Activated naive CD4-positive, alpha-beta T cell treated with anti-CD3 and anti-CD28 coated beads for 36 hours (primary cell): ENCODE measurements around the gene SYNPO. TPM values are rescaled to one million over a fixed set of nuclear protein-coding genes. Genes with fewer than 3 reads are reported as not detected.

Experiments
- CTCF ChIA-PET: fragments of 350-600 bp; sonication (Branson Sonifier 250); formaldehyde crosslinking; loops from one replicate; lab custom pipeline; 2021; ENCODE audit warnings: antibody characterized with exemption; lab: Charles Lee
- DNase-seq: peaks from one replicate; pipeline ENCODE4 v3.0.0-alpha.2; 2020
- H3K27ac Mint-ChIP-seq: one replicate; pipeline ENCODE4 v1.8.0; 2021; ENCODE audit warnings: mild to moderate bottlenecking, mixed read lengths
- H3K27me3 Mint-ChIP-seq: one replicate; pipeline ENCODE4 v1.8.0; 2021; ENCODE audit warnings: low read depth, mixed read lengths
- H3K36me3 Mint-ChIP-seq: one replicate; pipeline ENCODE4 v1.8.0; 2021; ENCODE audit warnings: low read depth, mixed read lengths
- H3K4me1 Mint-ChIP-seq: one replicate; pipeline ENCODE4 v1.8.0; 2021; ENCODE audit warnings: low read depth, mixed read lengths
- H3K4me3 Mint-ChIP-seq: one replicate; pipeline ENCODE4 v1.8.0; 2021; ENCODE audit warnings: mild to moderate bottlenecking, moderate library complexity, mixed read lengths
- H3K9me3 Mint-ChIP-seq: one replicate; pipeline ENCODE4 v1.8.0; 2021; ENCODE audit warnings: mixed read lengths
- intact Hi-C: fragments of 100-400 bp; cut with micrococcal nuclease; formaldehyde crosslinking; loops from one replicate; pipeline ENCODE4 v1.15.1; 2023
- total RNA-seq, 2 experiments: library from RNA; stranded (reverse); gene quantifications; one replicate each; pipeline ENCODE4 v1.2.3, GENCODE V29; 2021

The SYNPO gene
- total RNA-seq, 2 experiments from 2014 or later: 0.14 to 0.17 TPM

DNA sequence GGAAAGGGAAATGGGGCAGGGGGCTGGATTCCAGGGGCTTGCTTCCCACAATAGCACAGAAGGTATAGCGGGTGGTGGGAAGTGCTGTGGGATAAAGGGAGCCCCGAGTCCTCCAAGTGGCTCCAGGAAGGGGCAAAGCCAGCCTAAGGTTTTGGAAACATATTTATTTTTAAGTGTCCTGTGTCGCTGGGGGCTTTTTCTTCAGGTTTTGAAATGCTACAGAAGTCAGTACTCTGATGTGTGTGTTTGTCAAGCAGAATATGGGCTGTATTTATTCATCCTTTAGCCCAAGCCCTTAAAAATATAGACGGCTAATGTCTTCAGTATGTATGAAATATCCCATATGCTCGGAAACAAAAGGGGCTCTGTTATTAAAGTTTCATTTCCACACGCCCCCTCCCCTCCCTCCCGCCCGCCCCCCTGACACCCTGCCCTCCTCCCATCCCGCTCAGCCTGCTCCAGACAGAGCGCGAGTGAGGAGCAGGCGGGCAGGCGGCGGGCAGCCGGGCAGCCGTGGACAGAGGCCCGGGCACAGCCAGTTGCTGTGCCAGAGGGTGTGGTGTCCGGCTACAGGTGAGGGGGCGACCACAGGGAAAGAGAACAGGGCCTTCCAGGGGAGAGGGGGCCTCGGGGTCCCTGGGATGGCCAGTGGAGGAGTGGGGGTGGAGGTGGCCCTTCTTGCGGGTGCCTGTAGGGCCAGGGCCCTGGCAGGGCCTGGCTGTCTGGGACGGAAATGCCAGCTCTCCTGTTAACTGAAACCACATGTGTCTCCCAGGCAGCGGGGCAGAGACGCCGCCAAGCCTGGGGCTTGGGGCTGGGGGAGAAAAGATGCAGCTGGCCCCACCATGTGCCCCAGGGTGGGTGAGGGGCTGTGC, 39.6 kb upstream of the SYNPO start:
- CTCF ChIA-PET: no interaction called here
- no peaks in the 10 kb centered on the region for H3K9me3 Mint-ChIP-seq
- intact Hi-C loops: no loop called here
- H3K27me3 Mint-ChIP-seq: no peaks in the 10 kb centered on the region
- DNase-seq: no peak
- no peak overlapping the region for H3K4me3 Mint-ChIP-seq
- H3K27ac Mint-ChIP-seq: no peak overlapping the region
- H3K4me1 Mint-ChIP-seq: no peaks in the 10 kb centered on the region
- H3K36me3 Mint-ChIP-seq: no peaks in the 10 kb centered on the region

DNA sequence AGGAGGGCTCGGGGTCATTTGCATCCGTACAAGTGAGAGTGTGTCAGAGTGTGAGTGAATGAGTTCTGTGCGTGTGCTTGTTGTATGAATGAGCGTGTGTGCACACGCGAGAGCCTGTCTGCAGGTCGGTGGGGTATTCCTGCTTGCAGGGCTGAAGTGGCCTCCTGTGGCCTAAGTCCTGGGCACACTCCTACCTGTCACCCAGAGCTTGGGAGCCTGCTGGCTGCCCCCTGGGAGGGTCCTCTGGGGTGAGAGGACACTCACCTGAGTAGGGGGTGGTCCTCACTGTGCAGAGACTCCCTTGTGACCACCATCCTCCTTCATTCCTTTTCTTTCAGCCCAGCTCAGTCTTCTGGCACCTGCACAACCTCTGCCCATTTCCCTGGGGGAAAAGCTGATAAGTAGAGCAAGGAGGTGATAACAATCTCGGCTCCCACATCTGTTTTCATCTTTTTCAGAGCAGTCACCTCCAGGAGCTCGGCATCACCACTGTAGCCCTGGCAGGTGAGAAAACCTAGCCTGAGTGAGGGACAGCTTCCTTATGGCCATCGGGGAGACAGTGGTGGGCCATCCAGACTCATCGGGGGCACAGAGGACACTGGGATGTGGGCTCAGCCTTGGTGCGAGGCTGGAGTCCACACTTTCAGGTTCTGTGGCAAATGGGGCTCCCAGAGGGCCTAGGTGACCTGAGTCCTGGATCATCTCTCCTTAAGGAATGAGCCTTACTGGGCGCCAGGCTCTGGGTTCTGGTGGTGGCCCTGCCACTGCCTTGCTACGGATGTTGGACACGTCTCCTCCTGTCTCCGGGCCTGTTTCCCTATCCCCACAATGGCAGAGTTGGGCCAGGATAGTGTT, 38.7 kb upstream of the SYNPO start:
- intact Hi-C loops: no loop called here
- Mint-ChIP-seq H3K27me3 (no peaks in the 10 kb centered on the region), H3K27ac (no peak overlapping the region), H3K4me1 (no peaks in the 10 kb centered on the region), H3K4me3 (no peak overlapping the region), H3K36me3 (no peaks in the 10 kb centered on the region), H3K9me3 (no peaks in the 10 kb centered on the region)
- CTCF ChIA-PET: interaction anchor here (0.6 kb wide), 1 partner anchor 384 kb away, joined by 3 read pairs; no protein-coding TSS in a partner anchor
- DNase-seq: no peak

DNA sequence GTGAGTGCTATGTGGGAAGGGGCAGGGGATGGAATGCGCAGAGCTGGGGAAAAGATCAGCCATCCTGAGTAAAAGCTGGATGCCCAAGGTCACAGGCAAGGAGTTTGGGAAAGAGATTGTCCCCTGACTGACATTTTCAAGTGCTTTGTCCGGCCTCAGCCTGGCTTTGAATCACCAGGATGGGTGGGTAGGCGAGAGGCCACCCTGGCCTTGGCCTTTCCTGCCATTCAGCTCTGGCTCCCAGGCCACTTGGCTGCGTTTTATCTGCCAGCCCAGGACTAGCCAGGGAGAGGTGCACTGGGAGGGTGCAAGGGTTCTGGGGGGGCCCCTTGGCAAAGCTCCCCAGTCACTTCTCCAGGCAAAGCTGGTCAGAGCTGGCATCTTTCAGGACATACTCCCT, 37.4 kb upstream of the SYNPO start:
- intact Hi-C loops: no loop called here
- no peaks in the 10 kb centered on the region for H3K4me1 Mint-ChIP-seq
- DNase-seq: no peak
- CTCF ChIA-PET: interaction anchor here (0.6 kb wide), 1 partner anchor 282 kb away, joined by 4 read pairs; no protein-coding TSS in a partner anchor
- no peak overlapping the region for H3K4me3 Mint-ChIP-seq
- no peaks in the 10 kb centered on the region for H3K27me3 Mint-ChIP-seq
- H3K27ac Mint-ChIP-seq: no peak overlapping the region
- no peaks in the 10 kb centered on the region for H3K36me3 Mint-ChIP-seq
- no peaks in the 10 kb centered on the region for H3K9me3 Mint-ChIP-seq

DNA sequence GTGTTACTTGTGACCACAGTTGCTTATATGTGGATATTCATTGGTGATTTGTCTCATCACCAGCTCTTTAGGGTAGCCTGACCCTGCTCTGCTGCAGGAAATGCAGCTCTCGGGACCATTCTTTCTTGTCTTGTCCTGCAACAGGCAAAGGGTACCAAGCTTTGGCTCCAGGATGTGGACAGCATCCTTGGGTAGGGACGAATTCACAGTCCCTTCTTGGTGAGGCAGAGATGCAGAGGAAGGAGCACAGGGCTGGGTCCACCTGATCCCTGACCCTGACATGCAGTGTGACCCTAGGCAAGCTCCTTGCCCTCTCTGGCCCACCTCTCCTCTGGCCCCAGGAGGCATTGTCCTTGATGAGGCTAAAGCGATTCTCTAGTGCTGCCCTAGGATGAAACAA, 37.0 kb upstream of the SYNPO start:
- CTCF ChIA-PET: interaction anchor here (0.6 kb wide), 1 partner anchor 282 kb away, joined by 4 read pairs; no protein-coding TSS in a partner anchor
- no peaks in the 10 kb centered on the region for H3K9me3 Mint-ChIP-seq
- DNase-seq: no peak
- H3K4me1 Mint-ChIP-seq: no peaks in the 10 kb centered on the region
- H3K4me3 Mint-ChIP-seq: no peak overlapping the region
- no peaks in the 10 kb centered on the region for H3K27me3 Mint-ChIP-seq
- no peaks in the 10 kb centered on the region for H3K36me3 Mint-ChIP-seq
- intact Hi-C loops: no loop called here
- H3K27ac Mint-ChIP-seq: no peak overlapping the region

DNA sequence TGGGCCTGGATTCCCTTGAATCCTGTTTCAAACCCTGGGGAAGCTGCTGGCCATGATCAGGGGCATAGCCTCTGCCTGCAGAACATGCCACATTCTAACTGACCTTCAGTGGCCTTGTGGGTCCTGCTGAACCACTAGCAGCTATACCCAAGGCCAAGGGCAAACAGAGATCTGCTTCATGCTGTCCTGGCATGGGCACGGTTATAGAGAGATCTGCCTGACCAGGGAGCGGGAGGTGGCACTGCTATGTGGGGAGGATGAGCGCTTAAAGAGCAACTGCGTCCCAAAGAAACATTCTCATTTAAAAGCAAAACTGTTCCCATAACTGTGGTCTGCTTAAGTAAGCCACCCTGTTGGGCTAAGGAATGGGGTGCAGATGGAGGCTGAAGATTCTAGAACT, 36.5 kb upstream of the SYNPO start:
- CTCF ChIA-PET: interaction anchor here (0.6 kb wide), 1 partner anchor 700 kb away, joined by 3 read pairs; no protein-coding TSS in a partner anchor
- H3K27ac Mint-ChIP-seq: no peak overlapping the region
- no peak overlapping the region for H3K4me3 Mint-ChIP-seq
- intact Hi-C loops: no loop called here
- no peaks in the 10 kb centered on the region for H3K36me3 Mint-ChIP-seq
- H3K27me3 Mint-ChIP-seq: no peaks in the 10 kb centered on the region
- no peaks in the 10 kb centered on the region for H3K9me3 Mint-ChIP-seq
- H3K4me1 Mint-ChIP-seq: no peaks in the 10 kb centered on the region
- no peak for DNase-seq

DNA sequence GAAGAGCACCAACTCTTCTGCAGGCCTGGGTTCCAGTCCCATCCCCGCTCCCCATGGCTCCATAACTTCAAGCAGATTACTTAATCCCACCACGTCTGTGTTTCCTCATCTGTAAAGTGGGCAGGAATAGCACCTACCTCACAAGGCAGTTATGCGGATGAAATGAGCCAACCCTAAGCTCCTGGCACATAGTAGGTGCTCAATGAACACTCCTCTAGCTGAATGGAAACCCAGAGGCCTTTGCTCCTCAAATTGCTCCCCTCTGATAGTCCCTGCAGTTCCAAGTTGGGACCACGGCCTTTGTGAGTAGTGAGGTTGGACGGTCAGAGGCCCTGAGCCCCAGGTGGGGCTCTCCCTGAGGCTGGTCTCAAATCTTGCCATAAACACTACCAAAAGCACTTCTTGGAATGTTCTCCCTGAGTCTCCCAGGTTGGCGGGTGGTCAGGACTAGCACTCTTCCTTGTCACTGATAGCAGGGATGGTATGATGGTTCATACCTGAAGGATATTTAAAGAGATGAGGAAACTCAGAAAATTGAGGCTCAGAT, 35.5 kb upstream of the SYNPO start:
- DNase-seq: no peak
- intact Hi-C loops: no loop called here
- Mint-ChIP-seq H3K4me1 (no peaks in the 10 kb centered on the region), H3K27ac (no peak overlapping the region), H3K9me3 (no peaks in the 10 kb centered on the region), H3K36me3 (no peaks in the 10 kb centered on the region), H3K4me3 (no peak overlapping the region), H3K27me3 (no peaks in the 10 kb centered on the region)
- CTCF ChIA-PET: interaction anchor here (1.7 kb wide), 1 partner anchor 61 kb away, joined by 4 read pairs; no protein-coding TSS in a partner anchor

DNA sequence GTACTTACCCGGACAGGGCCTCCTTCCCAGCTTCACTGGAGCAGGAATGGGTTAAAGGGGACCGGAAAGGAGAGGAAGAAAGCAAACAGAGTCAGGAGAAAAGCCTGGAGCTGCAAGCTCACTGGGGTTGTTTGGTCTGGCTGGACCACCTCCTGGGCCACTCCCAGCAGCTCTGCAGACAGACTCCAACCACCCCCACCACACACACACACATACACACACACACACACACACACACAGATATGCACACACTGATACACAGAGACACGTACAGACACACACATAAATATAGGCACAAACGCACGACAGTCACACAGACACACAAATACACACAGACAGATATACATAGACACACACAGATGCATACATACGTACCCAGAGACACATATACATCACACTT, 34.9 kb upstream of the SYNPO start:
- Mint-ChIP-seq H3K27ac (no peak overlapping the region), H3K27me3 (no peaks in the 10 kb centered on the region), H3K36me3 (no peaks in the 10 kb centered on the region), H3K9me3 (no peaks in the 10 kb centered on the region), H3K4me3 (no peak overlapping the region), H3K4me1 (no peaks in the 10 kb centered on the region)
- CTCF ChIA-PET: interaction anchor here (1.7 kb wide), 1 partner anchor 61 kb away, joined by 4 read pairs; no protein-coding TSS in a partner anchor
- intact Hi-C loops: no loop called here
- no peak for DNase-seq

DNA sequence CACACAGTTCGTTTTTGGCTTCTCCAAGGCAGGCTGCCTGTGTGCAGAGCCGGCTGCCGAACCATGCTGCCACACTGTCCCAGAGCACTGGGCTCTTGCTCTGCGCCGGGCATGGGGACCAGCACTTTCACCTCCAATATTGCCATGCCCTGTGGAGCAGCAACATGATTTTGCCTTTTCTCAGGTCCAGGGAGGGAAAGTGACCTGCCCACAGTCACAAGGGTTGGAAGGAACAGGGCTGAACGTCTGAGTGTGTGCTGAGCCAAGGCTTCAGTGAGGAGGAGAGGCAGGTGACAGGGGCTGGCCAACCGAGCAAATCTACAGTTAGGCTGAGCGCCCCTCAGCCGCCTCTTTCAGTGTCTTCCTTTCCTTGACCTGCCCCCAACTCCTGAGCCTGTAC, 34.0 kb upstream of the SYNPO start:
- Mint-ChIP-seq H3K4me1 (no peaks in the 10 kb centered on the region), H3K9me3 (no peaks in the 10 kb centered on the region), H3K36me3 (no peaks in the 10 kb centered on the region), H3K27ac (no peak overlapping the region), H3K27me3 (no peaks in the 10 kb centered on the region), H3K4me3 (no peak overlapping the region)
- CTCF ChIA-PET: no interaction called here
- intact Hi-C loops: no loop called here
- DNase-seq: no peak

DNA sequence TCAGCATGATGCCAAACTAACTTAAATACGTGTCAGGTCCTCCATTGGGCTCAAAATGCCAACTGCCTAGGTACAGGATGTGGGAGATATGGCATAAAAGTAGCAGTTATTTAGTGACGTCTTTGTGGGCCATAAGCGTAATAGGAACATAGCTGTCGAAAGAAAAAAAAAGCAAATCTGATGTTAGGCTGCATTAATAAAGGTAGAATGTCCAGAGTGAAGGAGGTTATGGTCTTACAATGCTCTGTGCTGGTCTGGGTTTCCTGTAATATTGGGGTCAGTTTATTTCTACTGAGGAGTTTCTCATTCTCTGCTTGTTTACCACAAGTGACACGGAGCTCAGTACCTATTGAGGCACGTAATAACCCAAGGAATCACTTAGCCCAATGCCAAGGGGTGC, 33.4 kb upstream of the SYNPO start:
- no peaks in the 10 kb centered on the region for H3K36me3 Mint-ChIP-seq
- H3K9me3 Mint-ChIP-seq: no peaks in the 10 kb centered on the region
- H3K27me3 Mint-ChIP-seq: no peaks in the 10 kb centered on the region
- H3K4me1 Mint-ChIP-seq: no peaks in the 10 kb centered on the region
- CTCF ChIA-PET: interaction anchor here (0.7 kb wide), 1 partner anchor 174 kb away, joined by 3 read pairs; no protein-coding TSS in a partner anchor
- no peak for DNase-seq
- intact Hi-C loops: no loop called here
- H3K27ac Mint-ChIP-seq: no peak overlapping the region
- H3K4me3 Mint-ChIP-seq: no peak overlapping the region

DNA sequence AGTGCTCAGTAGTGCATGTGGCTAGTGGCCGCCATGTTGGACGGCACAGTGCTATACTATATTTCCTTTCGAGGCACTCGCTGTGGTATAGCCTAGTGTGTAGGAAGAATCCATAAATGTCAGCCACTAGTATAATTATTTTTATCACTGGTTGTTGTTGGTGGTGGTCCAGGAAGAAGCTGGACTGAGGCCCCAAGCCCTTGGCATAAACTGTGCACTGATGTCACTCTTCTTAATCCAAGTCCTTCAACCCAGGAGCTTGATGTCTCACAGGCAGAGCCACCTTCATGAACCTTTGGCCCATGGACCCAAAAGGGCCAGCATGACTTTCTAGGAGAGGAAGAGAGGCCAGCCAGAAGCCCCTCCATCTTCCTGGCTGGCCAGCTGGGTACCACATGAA, 32.5 kb upstream of the SYNPO start:
- intact Hi-C loops: no loop called here
- no peak for DNase-seq
- no peak overlapping the region for H3K4me3 Mint-ChIP-seq
- no peaks in the 10 kb centered on the region for H3K4me1 Mint-ChIP-seq
- no peaks in the 10 kb centered on the region for H3K9me3 Mint-ChIP-seq
- CTCF ChIA-PET: no interaction called here
- no peaks in the 10 kb centered on the region for H3K27me3 Mint-ChIP-seq
- H3K27ac Mint-ChIP-seq: no peak overlapping the region
- H3K36me3 Mint-ChIP-seq: no peaks in the 10 kb centered on the region

DNA sequence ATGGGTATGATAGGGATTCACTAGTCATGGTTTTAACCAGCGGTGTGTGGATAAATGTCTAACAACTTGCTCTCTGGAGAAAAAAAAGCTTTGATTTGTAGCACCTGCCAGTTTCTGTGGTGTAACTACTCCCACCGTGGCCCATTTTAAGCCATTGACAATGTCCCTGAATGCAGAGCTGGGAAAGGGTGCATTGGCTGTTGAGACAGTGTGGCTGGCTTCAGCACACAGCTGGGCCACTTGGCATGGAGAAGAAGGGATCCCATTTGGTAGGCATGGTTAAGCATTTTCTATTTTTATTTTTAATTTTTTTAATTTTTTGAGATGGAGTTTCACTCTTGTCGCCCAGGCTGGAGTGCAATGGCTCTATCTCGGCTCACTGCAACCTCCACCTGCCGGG, 31.5 kb upstream of the SYNPO start:
- Mint-ChIP-seq H3K36me3 (no peaks in the 10 kb centered on the region), H3K27me3 (no peaks in the 10 kb centered on the region), H3K9me3 (no peaks in the 10 kb centered on the region), H3K4me3 (no peak overlapping the region), H3K27ac (no peak overlapping the region), H3K4me1 (no peaks in the 10 kb centered on the region)
- CTCF ChIA-PET: no interaction called here
- DNase-seq: no peak
- intact Hi-C loops: no loop called here
